ENCODE measurements around the gene ACBD6.

Gene ACBD6

DNA sequence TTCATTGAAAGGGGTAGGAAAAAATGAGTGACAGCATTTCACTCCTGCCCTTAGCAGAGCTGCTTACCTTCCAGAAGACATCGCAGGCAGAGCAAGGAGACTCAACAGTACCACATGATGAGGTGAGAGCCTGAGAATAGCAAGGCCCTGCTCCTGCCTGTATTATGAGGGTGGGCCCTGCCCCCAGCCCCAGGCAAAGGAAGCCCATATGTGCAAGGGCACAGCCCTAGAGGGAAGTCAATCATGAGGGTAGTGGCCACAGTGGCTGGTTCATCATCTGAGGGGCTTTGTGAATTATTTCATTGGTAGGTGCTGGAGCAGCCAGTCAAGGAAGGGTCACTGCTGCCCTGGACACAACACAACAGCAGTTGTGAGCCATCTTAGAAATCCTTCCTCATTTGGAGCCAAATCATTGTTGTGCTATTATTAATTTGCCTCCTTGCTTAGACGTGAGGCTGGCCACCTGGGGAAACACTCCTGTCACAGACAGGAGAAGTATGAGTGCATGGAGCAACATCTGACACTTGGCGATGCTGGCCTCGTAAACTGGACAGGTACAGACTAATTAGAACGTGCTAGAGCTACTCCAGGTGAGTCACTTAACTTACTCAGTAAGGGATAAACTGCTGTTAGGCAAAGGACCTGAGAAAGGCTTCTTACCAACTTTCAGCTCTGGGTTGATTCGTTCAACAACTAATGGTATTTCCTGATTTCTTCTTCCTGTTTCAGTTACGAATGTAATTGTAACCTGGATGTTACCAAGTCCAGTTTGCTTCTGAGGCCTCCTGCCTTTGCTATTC, 22.7 kb upstream of the ACBD6 start:
- DNase-seq = no peak

- no peak for DNase-seq
Observed at GRCh38 chr1:180524160-180524914, 22.0 kb upstream of the ACBD6 start.

DNA sequence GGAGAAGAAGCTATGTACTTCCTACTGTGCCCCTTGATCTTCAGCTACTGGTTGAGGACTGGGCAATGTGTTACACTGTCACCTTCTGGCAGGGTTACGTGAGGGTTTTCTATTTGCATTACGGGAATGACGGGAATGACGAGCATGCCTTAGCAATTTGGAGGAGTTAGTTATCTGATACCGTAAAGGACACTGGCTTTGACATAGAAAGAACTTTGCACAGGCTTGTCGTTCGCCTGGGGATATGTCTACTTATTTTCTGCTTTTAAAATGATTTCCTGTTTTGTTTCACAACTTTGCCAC, 19.8 kb upstream of the ACBD6 start:
- DNase-seq = no peak

DNA sequence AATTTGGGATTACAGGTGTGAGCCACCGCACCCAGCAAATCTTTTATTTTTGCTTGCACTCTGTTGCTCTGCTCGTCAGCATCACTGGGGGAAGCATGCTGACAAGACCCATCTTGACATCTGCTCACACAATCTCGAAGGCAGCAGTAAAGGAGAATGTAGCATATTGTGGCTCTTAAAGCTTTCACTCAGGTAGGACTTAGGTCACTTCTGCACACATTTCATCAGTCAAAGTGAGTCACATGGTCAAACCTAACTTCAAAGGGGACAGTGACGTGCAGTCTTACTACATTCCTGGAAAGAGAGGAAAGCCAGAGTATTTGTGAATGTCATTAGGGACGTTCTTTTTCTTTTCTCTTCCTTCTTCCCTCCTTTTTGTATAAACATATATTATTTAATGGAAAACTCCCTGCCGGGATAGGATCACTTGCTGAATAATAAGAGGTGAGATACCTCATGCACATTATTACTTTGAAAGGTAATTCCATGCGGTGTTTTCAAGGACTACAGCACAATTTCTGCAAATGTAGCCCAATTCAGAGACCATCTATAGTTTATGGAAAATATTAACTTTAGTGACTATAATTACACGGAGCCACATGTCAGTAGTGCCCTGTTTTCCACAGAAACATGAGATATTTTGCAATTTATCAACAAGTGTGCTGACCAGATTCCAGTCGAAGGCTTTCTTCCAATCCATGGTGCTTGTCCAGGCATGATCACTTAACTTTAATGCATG, 19.3 kb upstream of the ACBD6 start:
- no peak for DNase-seq

DNA sequence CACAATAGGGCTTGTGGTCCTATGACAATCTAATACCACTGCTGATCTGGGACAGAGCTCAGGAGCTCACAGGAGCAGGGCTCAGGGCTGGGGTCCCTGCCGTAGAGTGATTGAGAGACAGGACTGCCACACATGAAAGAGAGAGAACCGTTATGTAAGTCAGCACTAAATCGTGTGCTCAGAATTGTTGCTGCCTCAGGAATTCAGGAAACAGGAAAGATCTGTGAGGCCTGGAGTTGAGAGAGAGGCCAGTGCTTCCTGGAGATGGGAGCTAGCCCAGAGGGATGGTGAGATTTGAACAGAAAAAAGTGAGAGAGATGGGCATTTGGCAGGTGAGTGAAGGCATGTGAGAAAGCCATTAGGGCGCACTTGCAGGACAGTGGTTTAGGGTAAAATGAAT, 17.5 kb upstream of the ACBD6 start:
- no peak for DNase-seq

GRCh38 chr1:180515857-180516388, 13.5 kb upstream of the ACBD6 start:
- DNase-seq = peak; percentile 89

- no peak for DNase-seq
Observed at GRCh38 chr1:180515364-180515763, 13.0 kb upstream of the ACBD6 start.

- no peak for DNase-seq
Observed at GRCh38 chr1:180513531-180513930, 11.2 kb upstream of the ACBD6 start.

GRCh38 chr1:180510882-180511281, 8.5 kb upstream of the ACBD6 start:
- DNase-seq = no peak

- DNase-seq = no peak
Observed at GRCh38 chr1:180508725-180509097, 6.3 kb upstream of the ACBD6 start.

DNA sequence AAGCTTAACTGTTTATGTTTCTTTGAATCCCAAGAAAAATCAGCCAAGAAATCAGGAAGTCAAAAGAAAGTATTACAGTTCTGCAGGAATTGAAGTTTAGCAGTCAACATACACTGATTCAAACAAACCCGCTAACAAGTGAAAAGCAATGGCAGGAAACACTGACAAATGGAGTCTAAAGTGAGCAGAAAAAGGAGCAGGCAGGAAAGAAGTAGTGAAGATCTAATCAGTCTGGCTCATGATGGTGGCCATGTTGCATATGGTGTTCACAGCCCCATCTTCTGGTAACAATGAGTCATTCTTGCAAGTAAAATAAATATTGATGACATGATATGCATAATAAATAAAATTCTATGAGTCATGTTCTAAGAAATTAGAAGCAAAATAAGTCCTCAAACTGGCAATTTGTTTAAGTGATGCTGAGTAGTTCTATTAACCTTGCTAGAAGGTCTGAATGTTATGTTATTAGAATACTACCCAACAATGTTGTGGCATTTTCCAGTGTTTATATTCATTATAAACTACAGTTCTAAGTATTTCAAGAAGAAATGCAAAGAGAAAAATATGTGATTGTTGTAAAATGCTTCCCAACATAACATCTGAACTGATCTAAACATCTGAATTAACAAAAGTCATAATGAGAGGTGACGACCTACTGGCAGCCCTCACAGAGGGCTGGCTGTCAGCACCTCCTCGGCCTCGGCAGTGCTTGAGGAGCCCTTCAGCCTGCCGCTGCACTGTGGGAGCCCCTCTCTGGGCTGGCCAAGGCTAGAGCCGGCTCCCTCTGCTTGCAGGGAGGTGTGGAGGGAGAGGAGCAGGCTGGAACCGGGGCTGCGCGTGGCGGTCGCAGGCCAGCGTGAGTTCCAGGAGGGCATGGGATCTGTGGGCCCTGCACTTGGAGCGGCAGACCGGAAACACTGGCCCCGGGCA, 5.7 kb upstream of the ACBD6 start:
- DNase-seq = peak; percentile 57

DNA sequence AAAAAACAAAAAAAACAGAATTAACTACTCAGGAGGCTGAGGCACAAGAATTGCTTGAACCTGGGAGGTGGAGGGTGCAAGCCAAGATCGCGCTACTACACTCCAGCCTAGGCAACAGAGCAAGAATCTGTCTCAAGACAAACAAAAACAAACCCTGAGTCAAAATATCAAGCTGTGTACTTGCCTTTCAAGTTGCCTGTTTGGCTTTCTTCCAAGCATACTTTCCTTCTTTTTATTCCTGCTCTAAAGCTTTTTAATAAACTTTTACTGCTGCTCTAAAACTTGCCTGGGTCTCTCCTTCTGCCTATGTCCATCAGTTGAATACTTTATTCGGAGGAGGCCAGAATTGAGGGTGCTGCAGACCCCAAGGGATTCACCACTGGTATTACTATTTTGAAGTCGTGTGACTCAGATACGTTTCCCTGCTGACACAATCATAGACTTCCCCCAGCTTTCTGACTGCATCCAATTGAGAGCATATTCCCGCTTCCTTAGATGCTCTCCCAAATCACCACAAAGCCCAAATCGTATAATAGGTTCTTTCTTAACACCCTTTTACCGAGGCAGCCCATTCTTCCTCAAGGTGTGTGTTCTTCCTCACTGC, 3.5 kb upstream of the ACBD6 start:
- no peak for DNase-seq

DNA sequence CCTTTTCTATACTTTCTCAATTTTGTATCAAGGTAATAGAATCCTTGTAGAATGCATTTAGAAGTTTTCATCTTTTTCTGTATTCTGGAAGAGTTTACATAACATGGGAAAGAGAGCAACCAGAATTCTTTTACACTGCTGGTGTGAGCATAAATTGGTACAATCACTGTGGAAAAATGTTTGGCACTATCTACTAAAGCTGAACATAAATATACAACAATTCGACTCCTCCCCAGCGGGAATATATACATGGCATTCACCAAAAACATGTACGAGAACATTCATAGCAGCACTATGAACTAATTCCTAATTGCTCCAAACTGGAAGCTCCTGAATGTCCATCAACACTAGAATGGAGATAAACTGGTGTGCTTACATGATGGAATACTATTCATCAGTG, 1.8 kb upstream of the ACBD6 start:
- no peak for DNase-seq

- DNase-seq = peak; percentile 62
Observed at GRCh38 chr1:180503280-180503862, 994 bp upstream of the ACBD6 start.

DNA sequence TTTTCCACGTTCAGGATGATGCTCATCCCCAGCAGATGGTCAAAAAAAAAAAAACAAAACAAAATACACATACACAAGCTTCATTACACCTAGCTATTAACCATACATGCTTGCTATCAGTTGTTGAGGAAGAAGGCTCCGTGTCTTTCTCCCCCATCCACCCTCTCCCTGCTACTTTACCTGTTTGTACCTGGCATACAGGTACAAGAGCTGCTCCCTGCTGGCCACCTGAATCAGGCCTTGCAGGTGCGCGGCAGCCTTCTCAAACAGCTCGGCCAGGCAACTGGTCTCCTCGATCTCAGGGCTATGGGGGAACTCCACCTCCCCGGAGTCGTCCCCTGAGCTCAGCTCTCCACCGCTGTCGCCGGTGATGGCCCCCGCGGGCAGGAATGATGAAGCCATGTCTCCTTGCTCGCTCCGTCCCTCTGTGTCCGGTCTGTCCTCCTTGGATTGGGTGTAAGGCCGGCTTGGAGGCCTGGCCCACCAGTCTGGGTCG, 464 bp downstream of the ACBD6 start:
- no peak for DNase-seq

DNA sequence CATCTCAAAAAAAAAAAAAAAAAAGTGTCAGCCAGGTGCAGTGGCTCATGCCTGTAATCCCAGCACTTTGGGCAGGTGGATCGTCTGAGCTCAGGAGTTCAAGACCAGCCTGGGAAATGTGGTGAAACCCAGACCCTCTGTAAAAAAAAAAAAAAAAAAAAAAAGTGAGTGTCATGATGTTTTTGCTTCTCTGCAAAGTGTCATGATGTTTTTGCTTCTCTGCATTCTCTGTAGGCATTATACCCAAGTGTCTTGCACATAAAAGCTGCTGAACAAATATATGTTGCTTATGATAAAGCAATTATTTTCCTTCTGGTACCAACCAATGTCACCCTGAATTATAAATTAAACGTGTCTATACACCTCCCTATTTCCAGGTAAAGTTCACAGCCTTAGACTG, 1.7 kb downstream of the ACBD6 start:
- no peak for DNase-seq

DNA sequence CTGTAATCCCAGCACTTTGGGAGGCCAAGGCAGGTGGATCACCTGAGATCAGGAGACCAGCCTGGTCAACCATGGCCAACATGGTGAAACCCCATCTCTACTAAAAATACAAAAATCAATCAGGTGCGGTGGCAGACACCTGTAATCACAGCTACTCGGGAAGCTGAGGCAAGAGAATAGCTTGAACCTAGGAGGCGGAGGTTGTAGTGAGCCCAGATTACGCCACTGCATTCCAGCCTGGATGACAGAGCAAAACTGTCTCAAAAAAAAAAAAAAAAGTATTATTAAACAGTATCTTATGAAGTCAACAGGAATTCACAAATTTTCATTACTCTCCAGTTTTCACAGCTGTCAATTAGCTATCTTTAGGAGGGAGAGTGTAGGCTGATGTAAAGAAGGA, 3.8 kb downstream of the ACBD6 start:
- DNase-seq = no peak

- no peak for DNase-seq
Observed at GRCh38 chr1:180497826-180498225, 4.6 kb downstream of the ACBD6 start.

- DNase-seq = peak; percentile 64
Observed at GRCh38 chr1:180494370-180494769, 8.0 kb downstream of the ACBD6 start.

GRCh38 chr1:180489976-180490375, 12.4 kb downstream of the ACBD6 start:
- no peak for DNase-seq

DNA sequence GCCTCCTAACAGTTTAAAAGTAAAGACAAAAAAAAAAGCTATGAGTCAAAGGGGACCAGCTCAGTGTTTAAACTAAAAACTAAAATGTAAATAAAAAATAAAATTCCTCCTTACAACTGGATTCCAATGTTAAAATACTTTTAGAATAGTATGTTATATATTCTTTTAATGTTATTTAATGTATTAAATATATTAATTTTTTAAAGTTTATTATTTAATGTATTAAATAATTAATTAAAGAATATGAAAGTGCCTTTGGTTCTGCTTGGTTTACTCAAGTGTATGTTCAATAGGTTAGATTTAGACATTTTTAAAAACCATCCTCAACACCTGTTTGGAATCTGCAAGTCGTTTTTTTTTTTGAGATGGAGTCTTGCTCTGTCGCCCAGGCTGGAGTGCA, 13.1 kb downstream of the ACBD6 start:
- no peak for DNase-seq

- DNase-seq = no peak
Observed at GRCh38 chr1:180488661-180489060, 13.7 kb downstream of the ACBD6 start.
